NCI-H128 (cell line): ENCODE results near the gene DTYMK.
"Not testable (repeated sequence)": the region's sequence is repeated elsewhere in the genome, so short reads cannot be mapped to it uniquely, and the experiment has no call there.

ENCODE experiments used
- DNase-seq: peaks from one replicate; lab custom pipeline; 2025; ENCODE audit not compliant: unreplicated experiment; lab: John Stamatoyannopoulos, UW

The DTYMK gene

GRCh38 chr2:241686650-241687425 is at the start of gene DTYMK:
Gene DTYMK (minus strand): TSS chr2:241686815. CDS start chr2:241686783, 32 bp downstream.
- peak; percentile 86 for DNase-seq

GRCh38 chr2:241736111-241736510 is 49.5 kb upstream of the DTYMK start:
- no peak for DNase-seq

- DNase-seq = peak; percentile 56
Measured at GRCh38 chr2:241734467-241735208, 48.0 kb upstream of the DTYMK start, which contains the start of gene D2HGDH. Gene D2HGDH (plus strand): TSS chr2:241734630. CDS start chr2:241735225, 595 bp downstream.

GRCh38 chr2:241734208-241734466 is 47.5 kb upstream of the DTYMK start:
- DNase-seq = no peak

- no peak for DNase-seq
Measured at GRCh38 chr2:241733391-241734207, 47.0 kb upstream of the DTYMK start.

GRCh38 chr2:241732513-241733186 is 46.0 kb upstream of the DTYMK start:
- DNase-seq = not testable (repeated sequence)

GRCh38 chr2:241730671-241731293 is 44.2 kb upstream of the DTYMK start:
- DNase-seq = no peak

GRCh38 chr2:241729868-241730267 is 43.3 kb upstream of the DTYMK start:
- no peak for DNase-seq

- DNase-seq = no peak
Measured at GRCh38 chr2:241728627-241729026, 42.0 kb upstream of the DTYMK start.

- no peak for DNase-seq
Measured at GRCh38 chr2:241728000-241728399, 41.4 kb upstream of the DTYMK start.

GRCh38 chr2:241726459-241726858 is 39.8 kb upstream of the DTYMK start:
- no peak for DNase-seq

GRCh38 chr2:241724975-241725870 is 38.6 kb upstream of the DTYMK start:
- no peak for DNase-seq

GRCh38 chr2:241724259-241724974 is 37.8 kb upstream of the DTYMK start:
- no peak for DNase-seq

- DNase-seq = no peak
Measured at GRCh38 chr2:241722896-241723454, 36.4 kb upstream of the DTYMK start.

GRCh38 chr2:241721852-241722251 is 35.2 kb upstream of the DTYMK start:
- DNase-seq = no peak

- DNase-seq = no peak
Measured at GRCh38 chr2:241720560-241720959, 33.9 kb upstream of the DTYMK start.

- no peak for DNase-seq
Measured at GRCh38 chr2:241720099-241720498, 33.5 kb upstream of the DTYMK start.

GRCh38 chr2:241719093-241719492 is 32.5 kb upstream of the DTYMK start:
- DNase-seq = no peak

- no peak for DNase-seq
Measured at GRCh38 chr2:241708879-241709278, 22.3 kb upstream of the DTYMK start.
